ENCODE data around the gene SF3B6. TPM values are rescaled to one million over a fixed set of nuclear protein-coding genes. Genes with fewer than 3 reads are reported as not detected.

SF3B6 gene
- total RNA-seq, 1 experiment from 2014 or later: 132 TPM

DNA sequence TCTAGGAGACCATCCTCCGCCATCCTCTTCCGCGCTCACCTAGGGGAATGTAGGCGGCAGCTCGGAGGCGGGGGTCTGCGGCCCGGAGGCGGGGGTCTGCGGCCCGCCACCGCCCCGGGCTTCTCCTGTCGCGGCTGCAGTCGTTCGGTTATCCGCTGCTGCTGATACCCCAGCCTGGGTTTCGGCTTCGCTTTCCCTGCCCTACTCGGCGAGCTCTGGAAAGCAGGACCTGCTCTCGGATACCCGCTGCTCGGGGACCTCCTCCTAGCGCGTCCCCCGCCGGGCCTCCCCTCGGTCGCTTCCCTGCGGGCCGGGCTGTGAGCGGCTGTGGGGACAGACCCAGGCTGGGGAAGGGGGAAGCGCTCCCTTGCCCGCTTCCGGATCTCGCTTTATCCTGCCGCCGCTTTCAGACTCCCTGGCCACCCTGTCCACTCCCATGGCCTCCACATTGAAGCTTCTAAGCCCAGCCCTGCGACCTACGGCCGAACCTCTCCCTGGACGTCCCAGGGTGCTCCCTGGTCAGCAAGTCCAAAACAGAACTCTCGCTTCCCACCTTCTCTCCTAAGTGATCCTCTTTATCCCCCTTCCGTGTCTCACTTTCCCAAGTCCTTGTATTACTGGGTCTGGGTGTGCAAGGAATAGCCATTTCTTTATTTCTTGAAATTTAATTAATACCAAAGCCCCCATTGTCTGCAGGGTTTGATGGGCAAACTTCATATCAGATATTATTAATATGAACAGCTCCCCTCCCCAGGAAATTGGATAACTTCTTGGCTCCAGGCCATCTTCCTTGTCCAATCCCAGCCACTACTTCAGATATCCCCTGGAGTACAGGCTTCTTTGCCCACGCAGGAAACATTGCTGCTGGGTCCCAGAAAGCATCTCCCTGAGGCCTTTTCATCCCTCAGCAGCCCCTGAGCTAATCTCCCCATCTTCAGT lies 25.8 kb downstream of the SF3B6 start:
- H2AFZ ChIP-seq (ENCODE audit: low read length): no peak overlapping the region
- H3K4me2 ChIP-seq (ENCODE audit: insufficient read depth, insufficient read length, low read length): peak overlapping the region; percentile 68
- WGBS (ENCODE audit: extremely low coverage, insufficient read length, low lambda C conversion rate): no CpG with 5 or more reads among the region's 47 CpGs
- H4K8ac ChIP-seq (replicated peaks; ENCODE audit: insufficient read length, low read depth, low read length): no peak overlapping the region
- H4K5ac ChIP-seq (ENCODE audit: insufficient read length, low read depth, low read length): no peak overlapping the region
- H3K56ac ChIP-seq (ENCODE audit: insufficient read length, low read depth, low read length): no peak overlapping the region
- H3K27ac ChIP-seq (ENCODE audit: insufficient read length, low read depth, low read length): no peak overlapping the region
- no peak overlapping the region for H3K4ac ChIP-seq (ENCODE audit: low read depth, low read length)
- H2BK20ac ChIP-seq (ENCODE audit: low read depth, low read length, poor library complexity, severe bottlenecking): no peak overlapping the region
- no peak overlapping the region for H3K18ac ChIP-seq (ENCODE audit: insufficient read length, low read depth, low read length)
- Mint-ChIP-seq H3K27ac (peak overlapping the region in 1 of 3 experiments; percentile 18; a peak in 1 of 7 replicates), H3K4me3 (no peak overlapping the region), H3K9me3 (no peaks in the 10 kb centered on the region), H3K4me1 (peaks cover 15 to 19% of the 10 kb centered on the region in 2 experiments), H3K27me3 (ENCODE audit: low read depth) (no peaks in the 10 kb centered on the region), H3K36me3 (ENCODE audit: insufficient read depth in 1 of 3, low read depth in 3 of 3) (peaks cover 9 to 11% (median 10%) of the 10 kb centered on the region in 3 experiments; a peak in 6 of 7 replicates)
- no peak overlapping the region for H2BK5ac ChIP-seq (ENCODE audit: insufficient read length, low read length)
- H3K4me1 ChIP-seq (ENCODE audit: insufficient read depth, low read length): 0 out of 2 replicates have a peak, but pooled peaks cover 1% of the 10 kb centered on the region
- H3K9ac ChIP-seq (ENCODE audit: extremely low read depth, insufficient read length, low read length): peak overlapping the region; percentile 26
- H4K91ac ChIP-seq (ENCODE audit: insufficient read length, low read depth, low read length): no peak overlapping the region
- peaks cover 2% of the 10 kb centered on the region; the same call in 1 of the 2 replicates for H3K79me2 ChIP-seq (ENCODE audit: insufficient read depth, low read length)
- H2AK5ac ChIP-seq (ENCODE audit: insufficient read length, low read length): no peak overlapping the region
- no peak overlapping the region for H2BK12ac ChIP-seq (ENCODE audit: insufficient read length, low read depth, low read length)
- H3K23ac ChIP-seq (ENCODE audit: insufficient read length, low read depth, low read length): no peak overlapping the region
- peaks cover 5% of the 10 kb centered on the region for H4K20me1 ChIP-seq (ENCODE audit: control insufficient read depth, insufficient read depth, insufficient read length)
- no peak overlapping the region for H3K14ac ChIP-seq (ENCODE audit: insufficient read depth, low read length)
- no peaks in the 10 kb centered on the region for H3K9me3 ChIP-seq (ENCODE audit: control insufficient read depth, low read depth, low read length)
- H3T11ph ChIP-seq (ENCODE audit: low read length): no peak overlapping the region
- no peak for TF ChIP-seq CTCF (conservative IDR thresholded peaks at IDR 0.05)
- DNase-seq: peak; percentile 41
- no peaks in the 10 kb centered on the region for H3K27me3 ChIP-seq (ENCODE audit: insufficient read depth, low read length)
- H3K79me1 ChIP-seq (ENCODE audit: insufficient read depth, low read depth, low read length, poor library complexity, severe bottlenecking): no peaks in the 10 kb centered on the region
- no peak overlapping the region for H2BK120ac ChIP-seq (ENCODE audit: low read depth, low read length, poor library complexity, severe bottlenecking)
- H2BK15ac ChIP-seq (ENCODE audit: low read depth, low read length): no peak overlapping the region
- H3K23me2 ChIP-seq (ENCODE audit: insufficient read length, low read depth, low read length, poor library complexity, severe bottlenecking): peaks cover 9% of the 10 kb centered on the region
